HEK293 (cell line): ENCODE results near the gene KMT2A.
A peak's percentile ranks its signal among the peaks of the same experiment; 100 is the strongest.

Experiments used
- CTCF ChIA-PET: fragments of 350-600 bp; formaldehyde crosslinking; extraction: SDS; loops from one replicate; lab custom pipeline; 2021; ENCODE audit warnings: antibody characterized with exemption; lab: Yijun Ruan, JAX
- POLR2A ChIA-PET: fragments of 300-600 bp; formaldehyde crosslinking; extraction: SDS; loops from one replicate; lab custom pipeline; 2020; ENCODE audit warnings: antibody characterized with exemption, inconsistent platforms; lab: Yijun Ruan, JAX
- H3K27ac ChIP-seq: fragments of 200-500 bp; sonication (Bioruptor generic); 2 replicates; pipeline ENCODE4 v1.5.1; 2014; ENCODE audit warnings: low read depth, low read length, control low read depth, inconsistent platforms; ENCODE audit errors: extremely low read depth
- H3K36me3 ChIP-seq, 2 experiments: fragments of 200-500 bp in 1 of 2; sonication (Bioruptor generic) in 1 of 2; 1 replicate in 1 of 2; 2 replicates in 1 of 2; pipeline ENCODE4 v1.5.1; 2014 to 2017; ENCODE audit warnings: inconsistent platforms in 2 of 2, low read length in 2 of 2; ENCODE audit not compliant: control insufficient read depth in 2 of 2, insufficient read depth in 1 of 2
- H3K4me1 ChIP-seq: fragments of 200-500 bp; sonication (Bioruptor generic); 2 replicates; pipeline ENCODE4 v1.5.1; 2014; ENCODE audit warnings: mild to moderate bottlenecking, low read length, inconsistent platforms; ENCODE audit not compliant: control insufficient read depth, insufficient read depth
- H3K4me3 ChIP-seq: 2 replicates; pipeline ENCODE4 v1.5.1; 2011; ENCODE audit warnings: low read depth, mild to moderate bottlenecking, control low read depth, low read length, moderate library complexity
- H3K9me3 ChIP-seq: fragments of 200-500 bp; sonication (Bioruptor generic); 2 replicates; pipeline ENCODE4 v1.5.1; 2014; ENCODE audit warnings: low read depth, low read length, inconsistent platforms; ENCODE audit not compliant: control insufficient read depth, insufficient read depth
- EGR2 ChIP-seq: fragments of 450-650 bp; formaldehyde crosslinking; IDR thresholded peaks from 2 replicates; pipeline ENCODE4 v1.5.1; 2016; ENCODE audit warnings: low read depth, missing biosample characterization, missing genetic modification characterization
- GLIS1 ChIP-seq: fragments of 450-650 bp; formaldehyde crosslinking; IDR thresholded peaks from 2 replicates; pipeline ENCODE4 v1.5.1; 2016; ENCODE audit warnings: missing biosample characterization, missing genetic modification characterization
- GLIS2 ChIP-seq: fragments of 450-650 bp; formaldehyde crosslinking; IDR thresholded peaks from 2 replicates; pipeline ENCODE4 v1.5.1; 2016; ENCODE audit warnings: missing biosample characterization, missing genetic modification characterization
- HIC1 ChIP-seq: fragments of 450-650 bp; formaldehyde crosslinking; IDR thresholded peaks from 2 replicates; pipeline ENCODE4 v1.5.1; 2016; ENCODE audit warnings: missing biosample characterization, missing genetic modification characterization
- OSR2 ChIP-seq: fragments of 450-650 bp; formaldehyde crosslinking; IDR thresholded peaks from 2 replicates; pipeline ENCODE4 v1.5.1; 2016; ENCODE audit warnings: missing biosample characterization, missing genetic modification characterization
- PATZ1 ChIP-seq: fragments of 450-650 bp; formaldehyde crosslinking; IDR thresholded peaks from 2 replicates; pipeline ENCODE4 v1.5.1; 2016; ENCODE audit warnings: missing biosample characterization, missing genetic modification characterization
- PRDM10 ChIP-seq: fragments of 450-650 bp; formaldehyde crosslinking; IDR thresholded peaks from 2 replicates; pipeline ENCODE4 v1.5.1; 2016; ENCODE audit warnings: missing biosample characterization, missing genetic modification characterization
- REST ChIP-seq: fragments of 450-650 bp; formaldehyde crosslinking; IDR thresholded peaks from 2 replicates; pipeline ENCODE4 v1.5.1; 2016; ENCODE audit warnings: missing biosample characterization, missing genetic modification characterization
- SALL2 ChIP-seq: fragments of 450-650 bp; formaldehyde crosslinking; IDR thresholded peaks from 2 replicates; pipeline ENCODE4 v1.5.0; 2017; ENCODE audit warnings: missing biosample characterization, mild to moderate bottlenecking, missing genetic modification characterization, borderline replicate concordance
- ZBTB20 ChIP-seq: fragments of 450-650 bp; formaldehyde crosslinking; IDR thresholded peaks from 2 replicates; pipeline ENCODE4 v1.5.1; 2016; ENCODE audit warnings: missing biosample characterization, missing genetic modification characterization
- ZBTB26 ChIP-seq: fragments of 450-650 bp; formaldehyde crosslinking; optimal IDR thresholded peaks from 2 replicates; pipeline ENCODE3; 2016; ENCODE audit warnings: missing biosample characterization, mild to moderate bottlenecking, missing genetic modification characterization
- ZNF140 ChIP-seq: fragments of 450-650 bp; formaldehyde crosslinking; IDR thresholded peaks from 2 replicates; pipeline ENCODE4 v1.5.1; 2016; ENCODE audit warnings: missing biosample characterization, missing genetic modification characterization
- ZNF157 ChIP-seq: fragments of 450-650 bp; formaldehyde crosslinking; IDR thresholded peaks from 2 replicates; pipeline ENCODE4 v1.5.1; 2016; ENCODE audit warnings: missing biosample characterization, missing genetic modification characterization
- ZNF335 ChIP-seq: fragments of 450-650 bp; formaldehyde crosslinking; conservative IDR thresholded peaks from 2 replicates; pipeline ENCODE4 v1.5.1; 2016; ENCODE audit warnings: missing biosample characterization, missing genetic modification characterization
- ZNF366 ChIP-seq: fragments of 450-650 bp; formaldehyde crosslinking; conservative IDR thresholded peaks from 2 replicates; pipeline ENCODE4 v1.5.1; 2016; ENCODE audit warnings: missing biosample characterization, missing genetic modification characterization
- ZNF394 ChIP-seq: fragments of 450-650 bp; formaldehyde crosslinking; IDR thresholded peaks from 2 replicates; pipeline ENCODE4 v1.5.1; 2016; ENCODE audit warnings: missing biosample characterization, missing genetic modification characterization, mild to moderate bottlenecking, moderate library complexity, borderline replicate concordance
- ZNF449 ChIP-seq: fragments of 450-650 bp; formaldehyde crosslinking; IDR thresholded peaks from 2 replicates; pipeline ENCODE4 v1.5.1; 2017; ENCODE audit warnings: missing biosample characterization, mild to moderate bottlenecking, missing genetic modification characterization, moderate library complexity
- ZNF548 ChIP-seq: fragments of 450-650 bp; formaldehyde crosslinking; IDR thresholded peaks from 2 replicates; pipeline ENCODE4 v1.5.1; 2016; ENCODE audit warnings: missing biosample characterization, missing genetic modification characterization
- ZNF549 ChIP-seq: fragments of 450-650 bp; IDR thresholded peaks from 2 replicates; pipeline ENCODE4 v1.5.1; 2018; ENCODE audit warnings: missing biosample characterization, missing genetic modification characterization, mild to moderate bottlenecking, inconsistent platforms, moderate library complexity
- ZNF660 ChIP-seq: fragments of 450-650 bp; IDR thresholded peaks from 2 replicates; pipeline ENCODE4 v1.5.1; 2018; ENCODE audit warnings: missing biosample characterization, mild to moderate bottlenecking, missing genetic modification characterization
- ZNF670 ChIP-seq: fragments of 450-650 bp; formaldehyde crosslinking; IDR thresholded peaks from 2 replicates; pipeline ENCODE4 v1.5.1; 2016; ENCODE audit warnings: missing biosample characterization, missing genetic modification characterization, low read depth
- ZNF701 ChIP-seq: fragments of 450-650 bp; formaldehyde crosslinking; IDR thresholded peaks from 2 replicates; pipeline ENCODE4 v1.5.1; 2016; ENCODE audit warnings: missing biosample characterization, missing genetic modification characterization

The KMT2A gene

GRCh38 chr11:118434553-118435289 is 1.6 kb upstream of the KMT2A start:
- peak overlapping the region; percentile 41 for H3K4me3 ChIP-seq
- ChIA-PET POLR2A (interaction anchor here (0.8 to 3.4 kb wide), 9 partner anchors 9 to 42 kb away, joined by 3 to 14 read pairs (median 7); no protein-coding TSS in a partner anchor), CTCF (interaction anchor here (0.6 to 1.1 kb wide), 3 partner anchors 32 to 1383 kb away, joined by 3 to 4 read pairs (median 3); no protein-coding TSS in a partner anchor)
- H3K4me1 ChIP-seq = peaks cover 4% of the 10 kb centered on the region; the same call in 1 of the 2 replicates
- peak overlapping the region; percentile 76; the same call in 1 of the 2 replicates for H3K27ac ChIP-seq
- H3K36me3 ChIP-seq = peaks cover 0 to 7% of the 10 kb centered on the region in 2 experiments; a peak in 1 of 3 replicates
- H3K9me3 ChIP-seq = no peaks in the 10 kb centered on the region
- no peak for TF ChIP-seq OSR2 (tag by site-specific recombination)
- TF ChIP-seq HIC1 (tag by site-specific recombination) = no peak
- no peak for TF ChIP-seq ZNF660 (tag by site-specific recombination)
- no peak for TF ChIP-seq ZNF670 (tag by site-specific recombination)
- peak; percentile 97 for TF ChIP-seq REST
- TF ChIP-seq ZNF549 (tag by site-specific recombination) = peak; percentile 66; the same call in 1 of the 2 replicates
- no peak for TF ChIP-seq ZNF701 (tag by site-specific recombination)
- no peak for TF ChIP-seq ZNF366 (tag by site-specific recombination)
- TF ChIP-seq EGR2 = no peak
- TF ChIP-seq ZBTB26 (tag by site-specific recombination) = no peak
- no peak for TF ChIP-seq ZNF140
- no peak for TF ChIP-seq ZNF394 (tag by site-specific recombination)
- no peak for TF ChIP-seq SALL2
- peak; percentile 89; the same call in 1 of the 2 replicates for TF ChIP-seq ZBTB20
- TF ChIP-seq ZNF335 (tag by site-specific recombination) = peak; percentile 77
- no peak for TF ChIP-seq ZNF548 (tag by site-specific recombination)
- TF ChIP-seq PATZ1 (tag by site-specific recombination) = no peak
- peak; percentile 83 for TF ChIP-seq PRDM10 (tag by site-specific recombination)
- TF ChIP-seq GLIS1 = peak; percentile 19; the same call in 1 of the 2 replicates
- peak; percentile 50; the same call in 1 of the 2 replicates for TF ChIP-seq GLIS2
- no peak for TF ChIP-seq ZNF449 (tag by site-specific recombination)
- TF ChIP-seq ZNF157 (tag by site-specific recombination) = no peak
